ENCODE results near the gene AGPAT1.
"Not testable (repeated sequence)": the region's sequence is repeated elsewhere in the genome, so short reads cannot be mapped to it uniquely, and the experiment has no call there.

AGPAT1 gene

GRCh38 chr6:32175711-32176475 is at the start of gene AGPAT1:
Gene AGPAT1 (minus strand): TSS chr6:32176084. CDS start chr6:32171496, 4,588 bp downstream.
- DNase-seq, result peak; percentile 98

GRCh38 chr6:32224696-32225095 is 48.8 kb upstream of the AGPAT1 start:
- DNase-seq, result no peak

DNA sequence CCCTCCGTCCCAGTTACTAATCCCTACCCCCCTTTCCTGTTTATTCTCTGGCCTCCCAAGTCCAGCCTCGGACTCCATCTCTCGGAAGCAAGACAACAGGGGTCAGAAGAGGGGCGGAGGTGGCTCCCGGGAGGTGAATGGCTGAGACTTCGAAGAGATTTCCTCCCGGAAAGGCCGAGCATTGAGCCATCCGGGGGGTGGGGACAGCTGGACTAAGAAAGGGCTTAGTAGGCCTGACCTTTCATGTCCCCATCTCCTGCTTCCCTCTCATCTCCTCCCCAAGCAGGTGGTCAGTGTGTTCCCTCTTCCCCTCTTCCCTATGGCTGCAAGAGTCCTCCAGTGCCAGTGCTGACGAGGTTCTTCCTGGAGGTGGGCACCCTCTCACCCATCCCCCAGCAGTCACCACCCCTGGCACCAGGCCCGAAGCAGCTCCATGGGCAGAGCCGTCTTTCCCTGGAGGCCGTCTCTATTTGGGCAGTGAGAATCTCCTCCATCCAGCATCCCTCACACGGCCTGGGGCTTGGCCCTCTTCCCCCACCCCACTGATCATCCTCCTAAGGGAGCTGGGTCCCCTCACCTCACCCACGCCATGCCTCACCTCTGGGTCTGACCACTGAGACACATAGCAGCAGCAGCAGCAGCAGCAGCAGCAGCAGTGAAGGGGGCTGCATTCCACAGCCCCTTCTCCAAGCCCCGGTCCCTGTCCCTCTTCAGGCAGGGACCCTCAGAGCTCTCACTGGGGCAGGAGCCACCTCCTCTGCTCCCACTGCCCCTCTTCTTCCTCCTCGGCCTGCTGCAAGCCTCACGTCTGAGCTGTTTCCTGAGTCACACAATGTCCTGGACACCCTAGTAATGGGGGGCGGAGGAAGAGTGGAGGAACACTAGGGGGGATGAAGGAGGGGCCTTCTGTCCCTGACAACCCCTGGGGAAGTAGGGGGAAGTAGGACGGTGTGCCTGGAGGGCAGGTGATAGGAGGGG is 47.7 kb upstream of the AGPAT1 start, which contains the start of gene NOTCH4:
NOTCH4 (minus strand) TSS at position 810 of the 978 bp plus-strand sequence; CDS start at position 671, 139 bp downstream.
- no peak for DNase-seq

DNA sequence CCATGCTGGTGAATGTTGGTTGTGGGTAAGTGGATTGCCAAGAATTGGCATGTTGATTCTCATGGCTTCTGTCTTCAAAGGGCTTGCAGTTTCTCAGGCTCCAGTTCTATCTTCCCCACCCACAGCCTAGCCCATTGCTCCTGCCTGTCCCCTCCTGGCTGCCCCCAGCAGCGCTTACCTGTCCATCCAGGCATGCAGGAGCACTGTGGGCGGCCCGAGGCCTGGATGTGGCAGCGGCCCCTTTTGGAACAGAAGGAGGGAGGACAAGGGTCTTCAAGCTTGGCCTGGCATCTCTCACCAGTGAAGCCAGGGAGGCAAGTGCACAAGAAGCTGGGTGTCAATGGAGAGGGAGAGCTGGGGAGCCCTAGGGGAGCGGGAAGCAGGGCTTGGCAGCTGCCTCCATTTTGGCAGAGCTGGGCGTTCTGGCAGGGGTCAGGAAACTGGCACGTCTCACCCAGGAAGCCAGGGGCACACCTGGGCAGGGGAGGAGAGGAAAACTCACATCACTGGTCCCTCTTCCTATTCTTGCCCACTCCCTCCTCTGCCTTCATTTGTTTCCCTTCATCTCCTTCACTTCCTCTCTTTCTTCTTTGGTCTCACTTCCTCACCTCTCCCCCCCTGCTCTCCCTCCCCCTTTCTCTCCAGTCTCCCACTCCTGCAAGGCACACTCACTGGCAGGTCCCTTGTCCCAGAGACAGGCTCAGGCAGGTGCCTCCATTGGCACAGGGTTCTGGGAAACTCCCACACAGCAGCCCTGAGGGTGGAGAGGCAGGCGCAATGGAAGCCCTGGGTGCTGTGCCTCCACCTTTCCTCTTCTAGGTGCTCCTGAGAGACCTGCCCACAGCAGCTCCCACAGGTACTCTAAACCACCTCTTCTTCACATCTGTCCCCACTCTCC is 46.7 kb upstream of the AGPAT1 start:
- DNase-seq, result no peak

- no peak for DNase-seq
These were observed 44.1 kb upstream of the AGPAT1 start for GRCh38 chr6:32220021-32220420.

DNA sequence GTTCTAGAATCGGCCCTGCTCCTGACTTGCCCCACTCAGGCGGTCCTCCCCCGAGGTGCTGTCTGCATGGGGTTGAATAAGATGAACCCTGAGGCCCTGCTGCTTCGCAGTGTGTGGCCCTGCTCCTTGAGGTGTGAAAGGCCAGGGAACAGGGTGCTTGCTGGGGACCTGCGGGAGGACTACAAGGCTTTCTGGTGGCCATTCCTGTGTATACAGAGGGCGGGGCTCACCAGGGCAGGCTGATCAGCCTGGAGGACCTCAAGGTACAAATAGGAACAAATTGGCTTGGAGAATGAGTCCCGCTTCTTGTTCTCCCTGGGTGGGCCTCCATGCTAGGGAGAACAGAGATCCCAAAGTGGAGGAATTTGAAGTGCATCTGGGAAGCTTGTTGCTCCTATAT is 42.3 kb upstream of the AGPAT1 start:
- DNase-seq, result no peak

DNA sequence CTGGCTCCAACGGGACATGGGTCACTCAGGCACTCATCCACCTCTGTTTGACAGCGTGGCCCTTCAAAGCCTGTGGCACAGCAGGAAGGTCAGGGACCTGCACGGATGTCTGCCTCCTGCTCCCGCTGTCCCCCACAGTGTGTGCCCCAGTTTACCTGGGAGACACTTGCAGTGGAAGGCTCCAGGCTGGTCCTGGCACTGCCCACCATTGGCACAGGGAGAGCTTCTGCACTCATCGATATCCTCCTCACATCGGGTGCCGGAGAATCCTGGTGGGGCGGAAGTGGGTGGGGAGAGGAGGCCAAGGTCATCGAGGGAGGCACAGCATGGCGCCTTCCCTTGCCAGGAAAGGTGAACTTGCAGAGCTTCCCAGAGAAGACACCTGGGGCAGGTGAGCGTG is 41.1 kb upstream of the AGPAT1 start:
- no peak for DNase-seq

DNA sequence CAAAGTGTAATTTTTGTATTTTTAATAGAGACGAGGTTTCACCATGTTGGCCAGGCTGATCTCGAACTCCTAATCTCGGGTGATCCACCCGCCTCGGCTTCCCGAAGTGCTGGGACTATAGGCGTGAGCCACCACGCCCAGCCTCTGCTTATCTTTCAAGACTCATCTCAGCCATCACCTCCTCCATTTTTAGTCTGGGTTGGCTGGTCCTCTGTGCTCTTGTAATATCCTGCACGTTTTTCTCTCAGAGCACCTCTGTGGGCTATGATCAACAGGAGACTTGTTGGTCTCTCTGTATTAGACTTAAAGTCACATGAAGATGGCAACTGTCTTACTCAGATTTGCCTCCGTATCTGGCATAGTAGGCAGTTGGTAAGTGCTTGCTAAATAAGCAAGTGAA is 40.4 kb upstream of the AGPAT1 start:
- DNase-seq, result no peak

DNA sequence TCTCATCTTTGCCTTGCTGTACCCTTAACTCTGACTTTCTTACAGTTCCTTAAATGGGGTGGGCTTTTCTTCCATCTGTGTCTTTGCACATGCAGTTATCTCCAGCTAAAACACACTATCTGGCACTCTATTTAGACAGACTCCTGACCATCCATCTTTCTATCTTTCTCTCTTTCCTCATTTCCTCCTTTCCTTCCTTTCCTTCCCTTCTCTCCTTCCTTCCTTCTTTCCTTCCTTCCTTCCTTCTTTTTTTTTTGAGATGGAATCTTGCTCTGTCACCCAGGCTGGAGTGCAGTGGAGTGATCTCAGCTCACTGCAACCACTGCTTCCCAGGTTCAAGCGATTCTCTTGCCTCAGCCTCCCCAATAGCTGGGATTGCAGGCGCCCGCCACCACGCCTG is 39.7 kb upstream of the AGPAT1 start:
- DNase-seq, result no peak

DNA sequence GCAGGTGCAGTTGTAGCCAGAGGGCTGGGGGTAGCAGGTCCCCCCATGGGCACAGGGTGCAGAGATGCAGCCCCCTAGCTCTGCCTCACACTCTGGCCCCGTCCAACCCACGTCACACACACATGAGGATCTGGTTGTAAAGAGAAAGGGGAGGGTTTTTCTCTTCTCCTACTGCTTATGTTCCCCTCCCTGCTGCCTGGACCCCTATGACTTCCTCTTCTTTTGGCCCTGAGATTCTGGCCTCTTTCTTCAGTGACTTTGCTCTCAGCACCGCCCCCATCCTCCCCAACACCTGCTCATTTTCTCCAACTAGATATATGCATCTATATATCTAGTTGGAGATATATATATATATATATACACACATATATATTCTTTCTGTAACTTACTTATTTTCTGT is 38.2 kb upstream of the AGPAT1 start:
- no peak for DNase-seq

DNA sequence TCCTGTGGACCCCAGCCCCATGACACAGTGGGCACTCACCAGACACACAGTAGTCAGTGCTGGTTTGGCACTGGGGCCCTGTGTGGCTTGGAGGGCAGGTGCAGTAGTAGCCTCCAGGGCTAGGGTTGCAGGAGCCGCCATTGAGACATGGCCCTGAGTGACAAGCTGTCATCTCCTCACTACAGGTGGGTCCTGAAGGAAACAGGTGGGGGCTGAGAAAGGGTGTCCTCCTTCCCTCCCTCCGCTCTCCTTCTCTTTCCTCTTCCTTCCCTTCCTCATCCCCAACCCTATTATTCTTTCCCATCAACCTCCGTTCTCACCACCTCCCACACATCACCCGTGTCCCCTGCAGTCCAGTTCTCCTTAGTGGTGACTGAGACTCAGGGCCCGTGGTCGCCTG is 37.8 kb upstream of the AGPAT1 start:
- DNase-seq, result no peak

- no peak for DNase-seq
These were observed 36.3 kb upstream of the AGPAT1 start for GRCh38 chr6:32212076-32212760.

- not testable (repeated sequence) for DNase-seq
These were observed 35.5 kb upstream of the AGPAT1 start for GRCh38 chr6:32211432-32211831.

DNA sequence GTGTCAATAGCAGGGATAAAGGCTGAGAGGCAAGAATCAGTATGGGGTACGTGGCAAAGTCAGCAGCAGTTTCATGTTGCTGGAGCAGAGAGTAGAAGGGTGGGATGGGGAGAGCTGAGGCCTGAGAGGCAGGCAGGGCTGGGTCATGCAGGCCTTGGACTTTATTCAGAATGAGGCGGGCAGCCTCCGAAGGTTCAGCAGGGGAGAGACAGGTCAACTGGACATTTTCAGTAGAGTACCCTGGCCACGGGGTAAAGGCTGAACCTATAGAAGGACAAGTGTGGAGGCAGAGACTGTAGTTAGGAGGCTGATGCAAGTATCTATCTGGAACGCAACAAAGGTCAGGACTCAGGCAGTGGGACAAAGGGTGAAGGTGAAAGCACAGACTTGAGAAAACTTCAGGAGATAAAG is 34.3 kb upstream of the AGPAT1 start:
- DNase-seq, result no peak

- DNase-seq, result no peak
These were observed 33.1 kb upstream of the AGPAT1 start for GRCh38 chr6:32208996-32209395.

- DNase-seq, result no peak
These were observed 28.4 kb upstream of the AGPAT1 start for GRCh38 chr6:32204268-32204715.

- DNase-seq, result no peak
These were observed 27.8 kb upstream of the AGPAT1 start for GRCh38 chr6:32203426-32204267.

GRCh38 chr6:32202186-32202585 is 26.3 kb upstream of the AGPAT1 start:
- DNase-seq, result no peak

DNA sequence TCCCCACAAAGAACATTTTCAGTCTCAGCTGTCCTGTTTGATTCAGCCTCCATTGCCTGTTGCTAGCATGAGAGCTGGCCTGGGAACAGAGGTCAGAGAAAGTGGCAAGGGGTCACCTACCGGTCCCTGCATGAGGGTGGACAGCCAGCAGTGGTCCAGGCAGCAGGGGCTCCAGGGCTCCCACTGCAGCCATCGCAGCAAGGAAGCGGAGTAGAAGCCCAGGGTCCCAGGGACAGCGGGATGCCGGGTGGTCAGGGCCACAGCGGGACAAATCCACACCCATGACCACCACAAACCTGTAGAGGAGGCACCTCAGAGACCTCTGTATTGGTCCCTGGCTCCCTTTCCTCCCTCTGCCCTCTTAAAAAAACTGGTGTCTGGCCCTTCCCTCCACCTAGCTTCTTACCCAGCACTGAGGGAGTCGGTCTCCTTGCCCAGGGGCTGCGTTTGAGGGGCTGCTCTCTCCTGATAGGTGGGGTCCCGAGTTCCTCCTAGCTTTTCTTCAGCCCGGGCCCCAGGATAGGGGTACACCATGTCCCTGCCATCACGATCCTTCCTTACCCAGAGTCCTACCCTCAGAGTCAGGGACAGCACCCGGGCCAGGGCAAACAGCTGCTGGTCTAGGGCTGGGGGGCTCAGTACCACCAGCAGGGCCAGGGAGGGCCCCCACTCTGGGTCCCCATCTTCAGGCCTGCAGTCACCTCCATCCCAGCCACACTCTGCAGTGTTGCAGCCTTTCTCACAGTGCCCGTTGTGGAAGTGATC is 25.0 kb upstream of the AGPAT1 start:
- no peak for DNase-seq

- DNase-seq, result no peak
These were observed 23.0 kb upstream of the AGPAT1 start for GRCh38 chr6:32198866-32199265.
